ENCODE measurements around the gene CREB3L2. TPM values are rescaled to one million over a fixed set of nuclear protein-coding genes. Genes with fewer than 3 reads are reported as not detected.
A peak's percentile ranks its signal among the peaks of the same experiment; 100 is the strongest.

Gene CREB3L2
- total RNA-seq, 1 donor from 2014 or later: 28.2 TPM

- no peaks in the 10 kb centered on the region for H3K27me3 ChIP-seq (ENCODE audit: control insufficient read depth, insufficient read depth, low read length)
- peak; percentile 97 for DNase-seq (ENCODE audit: low read depth)
- peak overlapping the region; percentile 71 for H3K4me3 ChIP-seq (ENCODE audit: low read depth, low read length)
- peak; percentile 91 for TF ChIP-seq CTCF (IDR thresholded peaks at IDR 0.05; ENCODE audit: insufficient read depth, low read length, poor library complexity, severe bottlenecking)
- no peaks in the 10 kb centered on the region for H3K36me3 ChIP-seq (ENCODE audit: control insufficient read depth, insufficient read depth, low read length)
These were observed 376 bp upstream of the CREB3L2 start for GRCh38 chr7:138002096-138002827.

- no peaks in the 10 kb centered on the region for H3K27me3 ChIP-seq (ENCODE audit: control insufficient read depth, insufficient read depth, low read length)
- TF ChIP-seq CTCF (IDR thresholded peaks at IDR 0.05; ENCODE audit: insufficient read depth, low read length, poor library complexity, severe bottlenecking): no peak
- DNase-seq (ENCODE audit: low read depth): no peak
- no peaks in the 10 kb centered on the region for H3K36me3 ChIP-seq (ENCODE audit: control insufficient read depth, insufficient read depth, low read length)
- peak overlapping the region; percentile 71 for H3K4me3 ChIP-seq (ENCODE audit: low read depth, low read length)
These were observed 1.7 kb downstream of the CREB3L2 start for GRCh38 chr7:138000081-138000701.

GRCh38 chr7:137999496-138000080, 2.3 kb downstream of the CREB3L2 start:
- H3K4me3 ChIP-seq (ENCODE audit: low read depth, low read length): no peak overlapping the region
- no peak for TF ChIP-seq CTCF (IDR thresholded peaks at IDR 0.05; ENCODE audit: insufficient read depth, low read length, poor library complexity, severe bottlenecking)
- no peaks in the 10 kb centered on the region for H3K36me3 ChIP-seq (ENCODE audit: control insufficient read depth, insufficient read depth, low read length)
- DNase-seq (ENCODE audit: low read depth): no peak
- H3K27me3 ChIP-seq (ENCODE audit: control insufficient read depth, insufficient read depth, low read length): no peaks in the 10 kb centered on the region

- no peak overlapping the region for H3K4me3 ChIP-seq (ENCODE audit: low read depth, low read length)
- TF ChIP-seq CTCF (IDR thresholded peaks at IDR 0.05; ENCODE audit: insufficient read depth, low read length, poor library complexity, severe bottlenecking): no peak
- DNase-seq (ENCODE audit: low read depth): no peak
- no peaks in the 10 kb centered on the region for H3K27me3 ChIP-seq (ENCODE audit: control insufficient read depth, insufficient read depth, low read length)
- no peaks in the 10 kb centered on the region for H3K36me3 ChIP-seq (ENCODE audit: control insufficient read depth, insufficient read depth, low read length)
These were observed 3.6 kb downstream of the CREB3L2 start for GRCh38 chr7:137998250-137998649.

- no peaks in the 10 kb centered on the region for H3K27me3 ChIP-seq (ENCODE audit: control insufficient read depth, insufficient read depth, low read length)
- no peak for TF ChIP-seq CTCF (IDR thresholded peaks at IDR 0.05; ENCODE audit: insufficient read depth, low read length, poor library complexity, severe bottlenecking)
- no peak for DNase-seq (ENCODE audit: low read depth)
- H3K36me3 ChIP-seq (ENCODE audit: control insufficient read depth, insufficient read depth, low read length): no peaks in the 10 kb centered on the region
- H3K4me3 ChIP-seq (ENCODE audit: low read depth, low read length): no peak overlapping the region
These were observed 5.0 kb downstream of the CREB3L2 start for GRCh38 chr7:137996871-137997270.
